Measurements from ENCODE around the gene PRDM11.
A peak's percentile ranks its signal among the peaks of the same experiment; 100 is the strongest.

Gene PRDM11

GRCh38 chr11:45142241-45143055 is 4.0 kb upstream of the PRDM11 start:
- DNase-seq, result no peak

- no peak for DNase-seq
Observed at GRCh38 chr11:45143494-45143893, 2.9 kb upstream of the PRDM11 start.

- no peak for DNase-seq
Observed at GRCh38 chr11:45144126-45145082, 2.0 kb upstream of the PRDM11 start.

GRCh38 chr11:45145083-45145378 is 1.4 kb upstream of the PRDM11 start:
- no peak for DNase-seq

- DNase-seq, result no peak
Observed at GRCh38 chr11:45145379-45146071, 914 bp upstream of the PRDM11 start.

- DNase-seq, result peak; percentile 93
Observed at GRCh38 chr11:45147017-45147728, 734 bp downstream of the PRDM11 start.

- DNase-seq, result no peak
Observed at GRCh38 chr11:45147891-45148675, 1.6 kb downstream of the PRDM11 start.

GRCh38 chr11:45149483-45150056 is 3.1 kb downstream of the PRDM11 start:
- DNase-seq, result no peak

- no peak for DNase-seq
Observed at GRCh38 chr11:45150301-45150700, 3.9 kb downstream of the PRDM11 start.

- no peak for DNase-seq
Observed at GRCh38 chr11:45150943-45151342, 4.5 kb downstream of the PRDM11 start.

GRCh38 chr11:45151362-45151982 is 5.0 kb downstream of the PRDM11 start:
- DNase-seq, result no peak

- no peak for DNase-seq
Observed at GRCh38 chr11:45152740-45153595, 6.5 kb downstream of the PRDM11 start.

- no peak for DNase-seq
Observed at GRCh38 chr11:45154276-45154675, 7.8 kb downstream of the PRDM11 start.

GRCh38 chr11:45155058-45155551 is 8.7 kb downstream of the PRDM11 start:
- no peak for DNase-seq

- DNase-seq, result no peak
Observed at GRCh38 chr11:45155627-45156180, 9.3 kb downstream of the PRDM11 start.

- DNase-seq, result no peak
Observed at GRCh38 chr11:45156201-45156600, 9.8 kb downstream of the PRDM11 start.

GRCh38 chr11:45156741-45157140 is 10.3 kb downstream of the PRDM11 start:
- DNase-seq, result no peak

- no peak for DNase-seq
Observed at GRCh38 chr11:45157247-45158209, 11.1 kb downstream of the PRDM11 start.
